HG03064 (cell line): ENCODE measurements around the gene CCDC93.

Source experiments
- ATAC-seq: cut with Tn5 transposase; IDR thresholded peaks from one replicate; pipeline ENCODE4 v1.9.1; 2021; ENCODE audit warnings: low read depth; ENCODE audit not compliant: unreplicated experiment

The CCDC93 gene

GRCh38 chr2:117997872-117998454 lies 15.9 kb downstream of the CCDC93 start:
- no peak for ATAC-seq

GRCh38 chr2:117996525-117996924 lies 17.3 kb downstream of the CCDC93 start:
- ATAC-seq, result no peak

GRCh38 chr2:117994729-117995128 lies 19.1 kb downstream of the CCDC93 start:
- no peak for ATAC-seq

GRCh38 chr2:117989854-117990438 lies 23.9 kb downstream of the CCDC93 start:
- no peak for ATAC-seq

DNA sequence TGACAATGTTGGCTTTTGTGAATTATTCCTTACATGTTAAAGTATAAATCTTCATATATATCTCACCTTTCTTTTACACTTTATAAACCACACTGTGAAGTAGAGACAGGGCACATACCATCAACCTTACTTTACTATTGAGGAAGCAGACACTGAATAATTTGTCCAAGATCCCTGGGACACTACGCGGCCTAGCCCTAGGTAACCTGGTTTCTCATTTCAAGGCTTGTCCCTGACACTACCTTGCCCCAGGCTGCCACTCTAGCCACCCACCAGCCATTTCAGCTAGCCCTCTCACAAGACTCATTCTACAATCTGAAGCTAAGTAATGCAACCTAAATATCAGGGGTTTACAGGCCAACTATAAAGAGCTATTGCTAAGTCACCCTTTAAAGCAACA lies 26.7 kb downstream of the CCDC93 start:
- ATAC-seq, result no peak

GRCh38 chr2:117985092-117985491 lies 28.8 kb downstream of the CCDC93 start:
- no peak for ATAC-seq

GRCh38 chr2:117984208-117984607 lies 29.7 kb downstream of the CCDC93 start:
- ATAC-seq, result no peak

DNA sequence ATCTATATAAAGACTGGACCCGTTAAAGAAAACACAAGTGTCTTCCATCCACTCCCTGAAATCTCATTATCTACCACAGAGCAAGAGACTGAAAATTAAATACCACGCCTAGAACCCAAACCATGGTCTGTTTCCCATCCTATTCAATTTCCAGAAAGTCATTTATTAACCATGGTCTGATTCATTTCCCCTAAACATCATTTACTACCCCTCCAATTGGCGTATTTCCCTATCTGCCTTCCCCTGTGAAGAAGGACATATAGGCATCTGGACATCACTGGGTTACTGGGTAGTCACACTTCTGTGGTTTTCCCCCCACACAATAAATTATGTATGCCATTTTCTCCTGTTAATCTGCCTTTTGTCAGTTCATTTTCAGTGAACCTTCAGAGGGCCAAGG lies 30.8 kb downstream of the CCDC93 start:
- no peak for ATAC-seq

DNA sequence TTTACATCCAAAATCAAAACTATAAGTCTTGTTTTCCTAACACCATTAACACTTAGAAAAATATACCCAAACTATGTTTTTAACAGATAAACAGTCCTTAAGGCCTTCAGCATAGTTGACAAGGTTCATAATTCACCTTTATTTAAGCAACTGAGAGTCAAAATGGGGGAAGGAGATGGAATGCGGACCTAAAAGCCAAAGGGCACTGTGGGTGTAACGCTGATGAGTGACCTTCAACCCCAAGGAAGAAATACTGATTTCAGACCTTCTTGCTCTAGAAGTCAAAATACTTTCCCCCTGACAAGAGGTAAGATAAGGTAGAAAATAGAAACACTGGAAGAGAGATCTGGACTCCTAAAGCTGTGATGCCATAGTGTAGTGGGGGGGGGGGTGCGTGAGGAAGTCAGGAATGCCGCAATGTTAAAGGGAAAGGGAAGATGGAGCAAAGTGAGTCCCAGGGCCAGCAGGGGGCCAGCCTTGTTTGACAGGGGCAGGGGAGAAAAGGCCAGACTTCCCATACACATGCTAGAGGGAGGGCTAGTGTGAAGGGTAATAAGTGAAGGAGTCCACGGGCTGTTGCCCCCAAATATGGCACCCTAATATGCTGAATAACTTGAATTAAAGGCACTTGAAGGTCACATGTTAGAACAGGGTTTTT lies 31.4 kb downstream of the CCDC93 start:
- no peak for ATAC-seq

- ATAC-seq, result no peak
Observed at GRCh38 chr2:117981810-117982209, 32.1 kb downstream of the CCDC93 start.

- ATAC-seq, result no peak
Observed at GRCh38 chr2:117980783-117981676, 32.8 kb downstream of the CCDC93 start.

DNA sequence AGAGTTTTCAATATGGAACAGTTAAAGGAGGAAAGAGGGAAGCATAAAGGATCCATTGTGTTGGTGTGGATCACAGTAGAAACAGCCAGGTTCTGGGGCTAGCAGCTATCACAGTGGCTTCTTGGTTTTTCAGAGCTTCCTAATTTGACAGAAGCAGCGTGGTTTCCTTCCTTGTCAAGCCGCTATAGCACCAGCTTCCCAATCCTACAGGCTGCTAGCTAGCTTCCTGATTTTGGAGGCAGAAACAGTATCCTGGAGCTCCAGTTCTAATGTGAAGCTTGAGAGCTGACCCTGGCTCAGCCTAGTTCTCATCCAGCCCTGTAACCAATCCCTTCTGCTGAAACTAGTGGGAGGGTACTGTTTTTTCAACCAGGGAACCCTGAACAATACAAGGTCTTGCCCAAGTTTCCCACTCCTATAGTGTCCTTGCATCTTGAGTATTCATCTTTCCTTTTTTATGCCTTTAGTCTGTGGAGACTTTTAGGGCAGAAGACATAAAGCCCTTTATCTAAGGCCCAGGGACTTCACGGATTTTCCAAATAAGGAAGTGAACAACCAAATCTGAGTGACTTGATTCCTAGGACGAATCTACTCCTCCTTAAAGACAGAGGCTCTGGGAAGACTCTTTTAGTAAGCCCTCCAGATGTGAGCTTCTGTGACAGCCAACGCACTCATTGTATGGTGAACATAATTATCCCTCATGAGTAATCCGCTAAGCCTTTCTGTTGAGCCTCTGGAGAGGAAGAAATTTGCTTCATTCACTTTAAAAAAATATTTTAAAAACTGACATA lies 33.8 kb downstream of the CCDC93 start:
- no peak for ATAC-seq

- ATAC-seq, result no peak
Observed at GRCh38 chr2:117977696-117978095, 36.2 kb downstream of the CCDC93 start.

GRCh38 chr2:117976581-117976980 lies 37.3 kb downstream of the CCDC93 start:
- no peak for ATAC-seq

DNA sequence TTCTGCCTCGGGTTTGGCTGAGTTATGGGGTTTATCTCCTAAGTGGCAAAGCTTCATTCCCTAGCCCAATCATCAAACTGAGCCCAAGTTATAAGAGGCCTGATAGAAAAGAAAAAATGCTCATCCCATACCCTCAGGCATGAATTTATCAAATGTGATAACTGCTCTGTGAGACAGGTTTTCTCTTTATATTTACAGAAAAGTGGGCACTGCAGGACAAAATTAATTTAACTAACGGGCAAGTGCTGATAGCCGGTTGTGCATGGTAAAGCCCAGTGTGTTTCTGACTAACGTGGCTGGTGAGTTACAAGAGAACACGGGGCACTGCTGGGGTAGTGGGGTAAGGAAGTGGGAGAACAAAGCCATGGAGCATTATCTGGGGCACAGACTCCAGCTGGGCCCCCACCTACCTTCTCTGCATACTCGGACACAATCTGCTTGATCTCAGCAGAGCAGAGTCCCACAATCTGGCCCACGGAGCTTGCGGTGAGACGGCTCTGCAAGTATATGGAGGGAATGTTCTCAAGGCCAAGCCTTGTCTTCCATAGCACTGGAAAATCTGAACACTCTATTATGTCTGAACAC lies 40.3 kb downstream of the CCDC93 start:
- ATAC-seq, result no peak

DNA sequence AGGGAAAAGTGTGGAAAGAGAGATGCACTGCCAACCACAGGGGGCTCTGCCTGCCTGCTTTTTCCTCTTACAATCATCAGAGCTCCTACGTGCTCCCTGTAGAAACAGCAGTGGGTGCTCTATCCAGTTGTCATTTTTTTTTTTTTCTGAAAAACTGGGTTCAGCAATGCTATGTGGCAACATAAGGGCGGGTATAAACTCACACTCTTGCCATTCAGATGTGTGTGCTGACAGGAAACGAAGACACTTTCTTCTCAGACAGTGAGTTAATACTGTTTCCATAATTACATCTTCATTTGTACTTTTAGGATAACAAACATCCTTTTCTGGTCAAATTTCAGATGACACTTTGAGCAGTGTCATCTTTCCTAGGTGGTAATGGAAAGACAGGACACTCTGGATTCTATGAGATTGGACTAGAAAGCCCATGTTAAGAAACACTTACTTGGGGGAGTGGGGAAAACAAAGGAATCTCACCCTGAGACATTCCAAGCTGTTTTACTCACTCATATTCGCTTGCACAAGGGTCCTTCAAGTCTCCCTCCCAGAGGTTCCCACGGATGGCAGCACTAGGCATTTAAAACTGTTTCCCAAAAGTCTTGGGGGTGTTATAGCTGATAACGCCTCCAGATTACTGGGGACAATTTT lies 41.3 kb downstream of the CCDC93 start:
- no peak for ATAC-seq

DNA sequence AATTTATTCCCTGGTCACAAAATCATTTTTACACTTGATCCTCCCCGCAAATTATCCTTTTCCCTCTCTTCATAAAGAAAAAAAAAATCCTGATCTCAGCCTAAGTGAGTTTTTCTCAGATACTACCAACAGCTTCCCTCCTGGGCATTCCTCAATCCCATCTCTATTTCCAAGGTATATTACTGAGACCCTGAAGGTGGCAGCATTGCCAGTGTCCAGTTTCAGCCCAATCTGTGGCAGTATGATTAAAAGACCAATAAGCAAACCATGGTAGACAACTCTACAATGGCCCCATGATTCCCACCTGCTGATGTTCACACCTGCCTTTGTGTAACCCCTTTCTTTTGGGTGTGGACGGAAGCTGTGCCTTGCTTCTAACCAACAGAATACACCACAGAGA lies 45.1 kb downstream of the CCDC93 start:
- ATAC-seq, result no peak

GRCh38 chr2:117967977-117968718 lies 45.7 kb downstream of the CCDC93 start:
- no peak for ATAC-seq

GRCh38 chr2:117963446-117963845 lies 50.4 kb downstream of the CCDC93 start:
- no peak for ATAC-seq
